Fibroblast of villous mesenchyme (primary cell): ENCODE results near the gene HDAC9. TPM values are rescaled to one million over a fixed set of nuclear protein-coding genes. Genes with fewer than 3 reads are reported as not detected.

Experiments used
- DNase-seq: peaks from one replicate; pipeline ENCODE4 v3.0.0-alpha.2; 2010; ENCODE audit warnings: low read depth
- H3K4me3 ChIP-seq: 2 replicates; pipeline ENCODE4 v1.5.1; 2011; ENCODE audit warnings: low read depth, mild to moderate bottlenecking, low read length
- CTCF ChIP-seq: IDR thresholded peaks from 2 replicates; pipeline ENCODE4 v1.5.1; 2012; ENCODE audit warnings: low read depth, mild to moderate bottlenecking, low read length; ENCODE audit not compliant: insufficient read depth
- total RNA-seq: library from RNA; depleted of rRNA; stranded (reverse); fragments of >200 nt; gene quantifications from 2 replicates; pipeline ENCODE4 v1.2.3, GENCODE V29; 2012

Gene HDAC9
- total RNA-seq, 1 donor = 16.8 TPM

DNA sequence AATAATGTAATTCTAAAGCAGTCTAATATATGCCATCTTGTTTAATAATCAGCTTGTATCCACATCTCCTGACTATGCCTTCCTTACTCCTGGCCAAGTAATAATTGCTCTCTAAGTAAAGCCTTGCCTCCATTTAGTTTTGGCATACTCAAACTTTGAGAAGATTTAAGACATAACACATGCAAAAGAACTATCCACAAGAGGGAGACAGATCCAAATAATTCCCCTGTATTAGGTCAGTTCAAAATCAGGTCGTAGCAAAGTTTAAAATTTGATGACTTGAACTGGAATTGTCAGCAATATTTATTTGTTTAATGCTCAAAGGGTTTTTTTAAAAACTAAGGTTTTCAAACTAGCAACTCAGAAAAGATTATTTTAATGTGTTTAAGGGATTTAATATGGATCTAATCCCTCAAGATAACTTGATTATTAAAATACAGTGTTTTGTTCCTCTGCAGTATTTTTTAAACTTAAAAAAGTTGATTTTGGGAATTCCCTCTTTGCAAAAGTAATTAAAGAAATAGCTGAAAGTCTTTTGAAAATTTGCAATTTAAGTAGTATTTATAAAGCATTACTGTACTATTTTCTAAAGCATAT is 95.3 kb downstream of the HDAC9 start:
- TF ChIP-seq CTCF = peak; percentile 71
- H3K4me3 ChIP-seq = no peak overlapping the region
- DNase-seq = peak; percentile 74

- peak; percentile 48 for DNase-seq
- TF ChIP-seq CTCF = no peak
- no peak overlapping the region for H3K4me3 ChIP-seq
These were observed 98.2 kb downstream of the HDAC9 start for GRCh38 chr7:18593602-18594279.

- TF ChIP-seq CTCF = no peak
- DNase-seq = no peak
- no peak overlapping the region for H3K4me3 ChIP-seq
These were observed 102.2 kb downstream of the HDAC9 start for GRCh38 chr7:18597754-18598153.

DNA sequence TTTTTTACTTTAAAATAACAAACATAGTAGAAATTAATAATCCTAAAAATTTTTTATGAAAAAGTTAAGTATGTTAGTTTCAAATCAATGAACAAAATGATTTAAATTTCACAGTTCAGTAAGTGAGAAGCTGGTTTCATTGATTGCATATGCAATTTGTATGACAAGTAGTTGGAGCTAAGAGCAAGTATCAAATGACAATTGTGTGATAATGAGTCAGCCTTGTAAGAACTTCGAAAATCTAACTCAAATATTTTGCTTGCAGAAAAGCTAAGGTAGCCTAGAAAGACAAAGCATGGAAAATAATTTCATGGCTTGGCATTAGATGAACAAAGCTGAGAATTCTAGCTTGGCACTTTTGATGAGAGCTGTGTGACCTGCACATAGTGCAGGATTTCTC is 111.5 kb downstream of the HDAC9 start:
- no peak overlapping the region for H3K4me3 ChIP-seq
- TF ChIP-seq CTCF = no peak
- DNase-seq = peak; percentile 7

DNA sequence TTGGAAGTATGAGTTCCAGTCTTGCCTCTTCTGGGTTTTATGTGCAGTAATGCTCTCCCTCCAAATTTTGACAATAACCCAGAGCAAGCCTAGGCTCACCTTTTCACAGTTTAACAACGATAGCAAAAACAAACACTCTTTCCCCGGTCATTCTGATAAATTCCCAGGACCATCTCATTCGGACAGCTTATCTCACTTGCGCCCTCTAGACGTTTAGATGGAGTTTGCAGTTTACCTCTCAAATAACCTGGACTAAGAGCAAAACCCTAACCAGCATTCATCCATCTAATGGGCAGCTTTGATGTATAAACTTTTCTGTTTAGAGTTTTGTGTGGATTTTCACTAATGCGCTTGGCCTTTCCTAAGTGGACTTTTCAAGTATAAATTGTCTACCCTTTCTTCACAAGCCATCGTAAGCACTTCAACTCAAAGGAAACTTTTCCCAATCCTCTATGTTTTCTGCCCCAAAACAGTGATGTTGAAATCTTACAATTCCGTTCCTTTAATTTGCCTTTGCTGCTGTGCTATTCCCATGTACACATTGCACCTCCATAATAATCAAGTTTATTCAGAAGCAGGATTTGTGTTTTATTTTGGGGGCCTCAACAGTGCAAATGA is 114.9 kb downstream of the HDAC9 start:
- peak; percentile 42 for DNase-seq
- TF ChIP-seq CTCF = peak; percentile 75
- no peak overlapping the region for H3K4me3 ChIP-seq

GRCh38 chr7:18614841-18615240 is 119.3 kb downstream of the HDAC9 start:
- H3K4me3 ChIP-seq = no peak overlapping the region
- TF ChIP-seq CTCF = no peak
- no peak for DNase-seq
